ENCODE results near the gene CCDC88C. TPM values are rescaled to one million over a fixed set of nuclear protein-coding genes. Genes with fewer than 3 reads are reported as not detected.

The CCDC88C gene
- polyA plus RNA-seq, 2 of the 4 experiments (the other 2 are of a cell fraction): 2.9 to 3.7 TPM

DNA sequence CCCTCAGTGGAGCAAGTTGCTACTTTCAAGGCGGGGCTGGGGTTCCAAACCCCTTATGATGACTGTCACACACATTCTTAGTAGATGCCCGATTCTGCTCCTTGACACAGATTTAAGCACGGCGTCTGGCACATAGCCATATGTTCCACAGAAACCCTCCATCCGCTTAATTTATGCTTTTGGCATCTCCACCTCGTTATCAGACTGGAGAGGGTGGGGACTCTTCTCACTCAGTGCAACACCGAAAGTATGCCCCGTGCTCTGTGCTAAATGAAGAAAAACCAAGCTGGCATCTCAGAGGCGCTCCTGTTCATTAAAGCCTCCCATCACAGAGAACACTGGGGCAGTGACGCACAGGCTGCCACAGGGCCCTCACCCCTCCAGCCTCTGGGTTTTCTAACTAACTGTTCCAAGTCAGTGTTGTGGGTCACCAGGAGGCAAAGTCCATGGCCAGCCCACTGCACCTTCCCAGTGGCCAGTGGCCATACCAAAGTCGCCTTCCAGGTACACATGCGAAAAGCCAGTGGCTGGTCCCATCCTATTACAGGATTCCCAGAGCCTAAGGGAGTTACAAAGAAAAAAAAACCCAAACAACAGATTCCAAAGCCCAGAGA, 27.3 kb downstream of the CCDC88C start:
- DNase-seq (ENCODE audit: low read depth in 1 of 2, low spot score in 1 of 2) (no peak), FAIRE-seq (no peak), ATAC-seq (no peak)
- H3K4me1 ChIP-seq: no peaks in the 10 kb centered on the region
- ChIA-PET POLR2A (no interaction called here), CTCF (no interaction called here)
- TF ChIP-seq EHF (CRISPR knock-in tag; IDR thresholded peaks at IDR 0.05) (no peak), ZSCAN20 (CRISPR knock-in tag; IDR thresholded peaks at IDR 0.05) (no peak), RARB (CRISPR knock-in tag; IDR thresholded peaks at IDR 0.05) (no peak), HOXA7 (CRISPR knock-in tag; IDR thresholded peaks at IDR 0.05) (no peak), CHD2 (IDR thresholded peaks at IDR 0.05; ENCODE audit: low read length, partially characterized antibody) (no peak), JUNB (IDR thresholded peaks at IDR 0.05) (no peak), RFX5 (IDR thresholded peaks at IDR 0.05) (no peak), POLR2AphosphoS2 (conservative IDR thresholded peaks at IDR 0.05; ENCODE audit: low read length) (no peak), CHD4 (IDR thresholded peaks at IDR 0.05; ENCODE audit: borderline replicate concordance) (no peak), ESRRA (IDR thresholded peaks at IDR 0.05; ENCODE audit: borderline replicate concordance, low read length) (no peak), ZNF302 (CRISPR knock-in tag; IDR thresholded peaks at IDR 0.05) (no peak), ZC3H11A (IDR thresholded peaks at IDR 0.05) (no peak), EHMT2 (IDR thresholded peaks at IDR 0.05; ENCODE audit: low read depth) (no peak), FOXS1 (CRISPR knock-in tag; IDR thresholded peaks at IDR 0.05) (no peak)
- TF ChIP-seq, protein P1, sequence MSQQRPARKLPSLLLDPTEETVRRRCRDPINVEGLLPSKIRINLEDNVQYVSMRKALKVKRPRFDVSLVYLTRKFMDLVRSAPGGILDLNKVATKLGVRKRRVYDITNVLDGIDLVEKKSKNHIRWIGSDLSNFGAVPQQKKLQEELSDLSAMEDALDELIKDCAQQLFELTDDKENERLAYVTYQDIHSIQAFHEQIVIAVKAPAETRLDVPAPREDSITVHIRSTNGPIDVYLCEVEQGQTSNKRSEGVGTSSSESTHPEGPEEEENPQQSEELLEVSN (IDR thresholded peaks at IDR 0.05; ENCODE audit: borderline replicate concordance, low read depth): no peak
- no peaks in the 10 kb centered on the region for H3K9me3 ChIP-seq
- H3K4me3 ChIP-seq: no peak overlapping the region
- H3K27ac ChIP-seq: no peak overlapping the region
- no peak overlapping the region for H3K4me2 ChIP-seq
- 89% methylated on average over 12 of the region's 12 CpGs for WGBS (ENCODE audit: missing lambda C conversion rate)

GRCh38 chr14:91389150-91389549, 28.5 kb downstream of the CCDC88C start:
- Histone ChIP-seq H3K9me3 (no peaks in the 10 kb centered on the region), H3K4me1 (no peaks in the 10 kb centered on the region), H3K27ac (no peak overlapping the region), H3K4me3 (no peak overlapping the region), H3K4me2 (no peak overlapping the region)
- FAIRE-seq (no peak), DNase-seq (ENCODE audit: low read depth in 1 of 2, low spot score in 1 of 2) (no peak), ATAC-seq (no peak)
- CTCF ChIA-PET: interaction anchor here (1.3 to 2.0 kb wide), 2 partner anchors 64 to 66 kb away, joined by 3 to 5 read pairs; no protein-coding TSS in a partner anchor
- POLR2A ChIA-PET: no interaction called here
- 80% methylated on average over 5 of the region's 5 CpGs for WGBS (ENCODE audit: missing lambda C conversion rate)
- no peak for TF ChIP-seq MAZ (IDR thresholded peaks at IDR 0.05; ENCODE audit: borderline replicate concordance, low read depth, low read length)
- TF ChIP-seq HOXA7 (CRISPR knock-in tag; IDR thresholded peaks at IDR 0.05): no peak
- no peak for TF ChIP-seq ELK1 (IDR thresholded peaks at IDR 0.05; ENCODE audit: low read depth, low read length)
- TF ChIP-seq POLR2A (IDR thresholded peaks at IDR 0.05; ENCODE audit: low read length): no peak
- no peak for TF ChIP-seq JUN (IDR thresholded peaks at IDR 0.05)
- no peak for TF ChIP-seq BCL3 (IDR thresholded peaks at IDR 0.05)
- TF ChIP-seq SREBF2 (IDR thresholded peaks at IDR 0.05): no peak
- no peak for TF ChIP-seq TP53 (CRISPR knock-in tag; IDR thresholded peaks at IDR 0.05)
- TF ChIP-seq NPAS2 (CRISPR knock-in tag; IDR thresholded peaks at IDR 0.05; ENCODE audit: borderline replicate concordance): no peak
- no peak for TF ChIP-seq NFE2L2 (conservative IDR thresholded peaks at IDR 0.05; ENCODE audit: low read length)
- TF ChIP-seq KDM5A (IDR thresholded peaks at IDR 0.05): no peak
- TF ChIP-seq CBX8 (IDR thresholded peaks at IDR 0.05): no peak
- TF ChIP-seq, protein P2, sequence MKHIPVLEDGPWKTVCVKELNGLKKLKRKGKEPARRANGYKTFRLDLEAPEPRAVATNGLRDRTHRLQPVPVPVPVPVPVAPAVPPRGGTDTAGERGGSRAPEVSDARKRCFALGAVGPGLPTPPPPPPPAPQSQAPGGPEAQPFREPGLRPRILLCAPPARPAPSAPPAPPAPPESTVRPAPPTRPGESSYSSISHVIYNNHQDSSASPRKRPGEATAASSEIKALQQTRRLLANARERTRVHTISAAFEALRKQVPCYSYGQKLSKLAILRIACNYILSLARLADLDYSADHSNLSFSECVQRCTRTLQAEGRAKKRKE (CRISPR knock-in tag; IDR thresholded peaks at IDR 0.05; ENCODE audit: low read depth): no peak
- TF ChIP-seq RARB (CRISPR knock-in tag; IDR thresholded peaks at IDR 0.05): no peak
- no peak for TF ChIP-seq CTCF (IDR thresholded peaks at IDR 0.05)
- no peak for TF ChIP-seq ZFP36 (IDR thresholded peaks at IDR 0.05; ENCODE audit: borderline replicate concordance, partially characterized antibody)
- TF ChIP-seq MYC (IDR thresholded peaks at IDR 0.05; ENCODE audit: borderline replicate concordance, low read length): no peak

All from A549 (cell line).